DOHH2 (cell line): ENCODE data around the gene RBM47.
"Not testable (repeated sequence)": the region's sequence is repeated elsewhere in the genome, so short reads cannot be mapped to it uniquely, and the experiment has no call there.

Source experiments
- H3F3A ChIP-seq: fragments of 200-600 bp; sonication (generic), shearing (Covaris generic); 2 replicates; pipeline ENCODE4 v1.6.0; 2016; ENCODE audit warnings: antibody characterized with exemption, mild to moderate bottlenecking; ENCODE audit not compliant: control insufficient read depth, insufficient read depth
- H3K27ac ChIP-seq: fragments of 200-600 bp; sonication (generic); 2 replicates; pipeline ENCODE4 v1.5.1; 2014; ENCODE audit warnings: low read depth, mild to moderate bottlenecking, low read length, moderate library complexity
- H3K27me3 ChIP-seq: fragments of 200-600 bp; sonication (generic); 2 replicates; pipeline ENCODE4 v1.6.1; 2014; ENCODE audit warnings: mild to moderate bottlenecking, low read length, mixed read lengths; ENCODE audit not compliant: control insufficient read depth
- H3K36me3 ChIP-seq: fragments of 200-600 bp; sonication (generic); 2 replicates; pipeline ENCODE4 v1.6.1; 2014; ENCODE audit warnings: mild to moderate bottlenecking, low read length, moderate library complexity, mixed read lengths; ENCODE audit not compliant: control insufficient read depth
- H3K4me1 ChIP-seq: fragments of 200-600 bp; sonication (generic); 2 replicates; pipeline ENCODE4 v1.6.1; 2014; ENCODE audit warnings: mild to moderate bottlenecking, low read length, mixed read lengths; ENCODE audit not compliant: control insufficient read depth
- H3K4me2 ChIP-seq: fragments of 200-600 bp; sonication (generic); 2 replicates; pipeline ENCODE4 v1.6.0; 2014; ENCODE audit warnings: mild to moderate bottlenecking, low read length, moderate library complexity
- H3K4me3 ChIP-seq: fragments of 200-600 bp; sonication (generic); 2 replicates; pipeline ENCODE4 v1.5.1; 2014; ENCODE audit warnings: mild to moderate bottlenecking, low read length, mixed read lengths
- H3K79me2 ChIP-seq: fragments of 200-600 bp; sonication (generic); 2 replicates; pipeline ENCODE4 v1.6.1; 2014; ENCODE audit warnings: mild to moderate bottlenecking, low read length, mixed read lengths; ENCODE audit not compliant: control insufficient read depth
- H3K9me2 ChIP-seq: fragments of 200-600 bp; sonication (generic); replicated peaks from 2 replicates; pipeline ENCODE4 v1.6.1; 2014; ENCODE audit warnings: mild to moderate bottlenecking, low read length, mixed read lengths; ENCODE audit not compliant: control insufficient read depth
- H3K9me3 ChIP-seq: fragments of 200-600 bp; sonication (generic); 2 replicates; pipeline ENCODE4 v1.6.1; 2014; ENCODE audit warnings: antibody characterized with exemption, low read length, mixed read lengths; ENCODE audit not compliant: control insufficient read depth, insufficient read depth
- H4K20me1 ChIP-seq: fragments of 200-600 bp; sonication (generic); 2 replicates; pipeline ENCODE4 v1.6.0; 2014; ENCODE audit warnings: low read depth, mild to moderate bottlenecking, antibody characterized with exemption, low read length, moderate library complexity; ENCODE audit not compliant: control insufficient read depth, insufficient read depth
- EZH2phosphoT487 ChIP-seq: fragments of 200-600 bp; sonication (generic); IDR thresholded peaks from 2 replicates; pipeline ENCODE4 v1.6.1; 2017; ENCODE audit warnings: borderline replicate concordance, mild to moderate bottlenecking, antibody characterized with exemption, low read length, moderate library complexity, mixed read lengths
- TF ChIP-seq, protein P1 (sequence below): fragments of 200-600 bp; sonication (generic); IDR thresholded peaks from one replicate; pipeline ENCODE4 v1.5.1; 2014; ENCODE audit warnings: antibody characterized with exemption, mild to moderate bottlenecking, low read depth, low read length; ENCODE audit not compliant: poor library complexity, severe bottlenecking

Gene RBM47

DNA sequence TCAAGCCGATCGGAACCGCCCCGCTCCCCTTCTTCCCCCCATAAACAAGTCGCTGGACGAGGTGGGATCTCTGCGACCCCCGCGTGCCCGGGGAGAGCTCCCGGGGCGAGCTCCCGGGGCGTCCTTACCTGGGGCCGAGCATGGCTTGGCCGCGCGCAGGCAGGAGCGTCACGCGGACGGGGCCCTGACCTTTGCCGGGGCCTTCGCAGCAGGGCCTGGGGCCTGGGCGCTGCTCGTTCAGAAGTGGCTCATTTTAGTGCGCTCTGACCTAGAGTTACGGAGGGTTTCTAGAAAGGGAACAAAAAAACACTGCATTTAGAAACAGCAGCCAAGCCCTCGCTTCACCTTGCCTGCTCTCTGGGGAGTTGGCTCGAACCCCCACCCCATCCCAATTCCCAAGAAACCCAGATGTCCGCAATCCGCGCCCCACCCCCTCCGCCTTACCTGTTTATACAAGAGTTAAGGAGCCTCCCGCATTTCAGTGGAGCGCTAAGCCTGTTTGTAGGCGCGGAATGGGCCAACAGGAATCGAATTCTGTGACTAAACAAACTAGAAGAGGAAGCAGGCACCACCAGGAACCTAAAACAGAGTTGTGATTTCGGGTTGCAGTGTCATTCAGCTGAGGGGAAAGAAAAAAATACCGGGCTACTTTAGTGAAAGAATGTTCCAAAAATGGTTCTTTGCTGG, 814 bp upstream of the RBM47 start:
- H3K79me2 ChIP-seq: no peaks in the 10 kb centered on the region
- H3K4me3 ChIP-seq: peak overlapping the region; percentile 75
- no peaks in the 10 kb centered on the region for H3K36me3 ChIP-seq
- H3K4me2 ChIP-seq: peak overlapping the region; percentile 92
- H3K27me3 ChIP-seq: peaks cover 41% of the 10 kb centered on the region
- H4K20me1 ChIP-seq: no peaks in the 10 kb centered on the region
- H3K9me3 ChIP-seq: no peaks in the 10 kb centered on the region
- 0 out of 2 replicates have a peak, but pooled peaks cover 3% of the 10 kb centered on the region for H3F3A ChIP-seq
- no peak overlapping the region for H3K27ac ChIP-seq
- H3K9me2 ChIP-seq: no peaks in the 10 kb centered on the region
- TF ChIP-seq EZH2phosphoT487: no peak
- TF ChIP-seq, protein P1, sequence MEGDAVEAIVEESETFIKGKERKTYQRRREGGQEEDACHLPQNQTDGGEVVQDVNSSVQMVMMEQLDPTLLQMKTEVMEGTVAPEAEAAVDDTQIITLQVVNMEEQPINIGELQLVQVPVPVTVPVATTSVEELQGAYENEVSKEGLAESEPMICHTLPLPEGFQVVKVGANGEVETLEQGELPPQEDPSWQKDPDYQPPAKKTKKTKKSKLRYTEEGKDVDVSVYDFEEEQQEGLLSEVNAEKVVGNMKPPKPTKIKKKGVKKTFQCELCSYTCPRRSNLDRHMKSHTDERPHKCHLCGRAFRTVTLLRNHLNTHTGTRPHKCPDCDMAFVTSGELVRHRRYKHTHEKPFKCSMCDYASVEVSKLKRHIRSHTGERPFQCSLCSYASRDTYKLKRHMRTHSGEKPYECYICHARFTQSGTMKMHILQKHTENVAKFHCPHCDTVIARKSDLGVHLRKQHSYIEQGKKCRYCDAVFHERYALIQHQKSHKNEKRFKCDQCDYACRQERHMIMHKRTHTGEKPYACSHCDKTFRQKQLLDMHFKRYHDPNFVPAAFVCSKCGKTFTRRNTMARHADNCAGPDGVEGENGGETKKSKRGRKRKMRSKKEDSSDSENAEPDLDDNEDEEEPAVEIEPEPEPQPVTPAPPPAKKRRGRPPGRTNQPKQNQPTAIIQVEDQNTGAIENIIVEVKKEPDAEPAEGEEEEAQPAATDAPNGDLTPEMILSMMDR: no peak
- peaks cover 25% of the 10 kb centered on the region for H3K4me1 ChIP-seq

DNA sequence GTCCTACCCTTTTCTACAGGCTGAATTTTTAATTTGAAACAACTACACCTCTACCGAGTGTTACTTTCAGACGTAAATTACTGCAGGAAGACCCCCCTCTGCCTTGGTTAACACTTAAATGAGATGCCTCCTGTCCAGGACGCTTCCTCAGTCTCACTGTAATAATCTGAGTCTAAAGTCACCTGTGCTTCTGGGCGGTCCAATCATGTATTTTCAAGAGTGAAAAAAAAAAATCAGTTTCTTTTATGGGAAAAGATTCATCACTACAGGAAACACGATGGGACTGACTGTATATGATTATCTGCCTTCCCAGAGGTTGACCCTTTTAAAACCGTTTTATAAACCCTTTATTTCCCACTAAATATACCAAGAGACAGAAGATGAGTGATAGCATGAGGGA, 776 bp downstream of the RBM47 start:
- no peaks in the 10 kb centered on the region for H3K79me2 ChIP-seq
- H4K20me1 ChIP-seq: no peaks in the 10 kb centered on the region
- peak overlapping the region; percentile 92 for H3K4me2 ChIP-seq
- peaks cover 41% of the 10 kb centered on the region for H3K27me3 ChIP-seq
- TF ChIP-seq, protein P1: no peak
- TF ChIP-seq EZH2phosphoT487: no peak
- H3K36me3 ChIP-seq: no peaks in the 10 kb centered on the region
- H3K4me3 ChIP-seq: peak overlapping the region; percentile 75
- no peaks in the 10 kb centered on the region for H3K9me2 ChIP-seq
- peaks cover 25% of the 10 kb centered on the region for H3K4me1 ChIP-seq
- H3F3A ChIP-seq: 0 out of 2 replicates have a peak, but pooled peaks cover 3% of the 10 kb centered on the region
- no peaks in the 10 kb centered on the region for H3K9me3 ChIP-seq
- H3K27ac ChIP-seq: no peak overlapping the region

DNA sequence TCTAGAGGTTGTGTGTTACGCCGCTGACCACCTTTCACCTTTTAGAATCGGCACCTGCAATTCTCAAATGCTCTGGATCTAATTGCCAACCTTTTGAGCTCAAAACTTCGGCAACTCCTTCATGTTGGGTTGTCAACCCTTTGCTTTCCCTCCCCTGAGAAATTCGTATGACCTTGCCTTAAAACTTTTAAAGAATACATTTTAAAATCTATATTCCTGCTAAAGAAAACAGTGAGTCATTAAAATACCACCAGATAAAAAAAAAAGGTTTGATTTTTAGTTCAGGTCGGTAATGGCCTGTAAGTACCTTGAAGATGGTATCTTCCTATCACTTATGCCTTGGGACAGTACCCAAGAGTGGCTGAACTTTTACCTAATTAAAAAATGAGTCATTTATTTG, 1.3 kb downstream of the RBM47 start:
- not testable (repeated sequence) for H3K36me3 ChIP-seq, H3K9me3 ChIP-seq, H4K20me1 ChIP-seq, H3K79me2 ChIP-seq, H3K9me2 ChIP-seq, H3K27ac ChIP-seq, H3K4me2 ChIP-seq, H3F3A ChIP-seq, H3K4me3 ChIP-seq
- H3K4me1 ChIP-seq: peaks cover 25% of the 10 kb centered on the region
- H3K27me3 ChIP-seq: peaks cover 41% of the 10 kb centered on the region

DNA sequence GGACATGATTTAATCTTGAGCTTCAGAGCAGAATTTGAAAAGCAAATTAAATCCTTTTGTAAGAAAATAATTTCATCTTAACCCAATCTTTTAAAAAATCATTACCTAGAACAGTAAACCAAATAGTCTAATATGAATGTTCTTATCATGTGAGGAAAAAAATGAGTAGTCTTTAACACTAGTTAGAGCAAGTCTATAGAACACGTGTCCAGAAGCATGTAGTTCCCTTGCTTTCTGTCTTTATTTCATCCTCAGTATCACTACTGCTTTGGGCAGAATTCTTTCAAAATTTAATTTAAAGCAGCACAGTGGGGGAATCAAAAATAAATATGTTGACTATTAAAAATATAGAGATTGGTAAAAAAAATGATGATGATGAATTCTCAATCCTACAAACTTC, 2.1 kb downstream of the RBM47 start:
- Histone ChIP-seq H3K4me2 (no peak overlapping the region), H3K4me1 (peaks cover 25% of the 10 kb centered on the region), H3K4me3 (no peak overlapping the region), H3K27ac (no peak overlapping the region), H3K79me2 (no peaks in the 10 kb centered on the region), H3K9me3 (no peaks in the 10 kb centered on the region), H3K27me3 (peaks cover 43% of the 10 kb centered on the region), H4K20me1 (no peaks in the 10 kb centered on the region), H3K9me2 (no peaks in the 10 kb centered on the region), H3K36me3 (no peaks in the 10 kb centered on the region), H3F3A (0 out of 2 replicates have a peak, but pooled peaks cover 3% of the 10 kb centered on the region)
- TF ChIP-seq EZH2phosphoT487: no peak
- TF ChIP-seq, protein P1: no peak
